ENCODE results near the gene ATP8A1.
"Not testable (repeated sequence)": the region's sequence is repeated elsewhere in the genome, so short reads cannot be mapped to it uniquely, and the experiment has no call there.

ATP8A1 gene

DNA sequence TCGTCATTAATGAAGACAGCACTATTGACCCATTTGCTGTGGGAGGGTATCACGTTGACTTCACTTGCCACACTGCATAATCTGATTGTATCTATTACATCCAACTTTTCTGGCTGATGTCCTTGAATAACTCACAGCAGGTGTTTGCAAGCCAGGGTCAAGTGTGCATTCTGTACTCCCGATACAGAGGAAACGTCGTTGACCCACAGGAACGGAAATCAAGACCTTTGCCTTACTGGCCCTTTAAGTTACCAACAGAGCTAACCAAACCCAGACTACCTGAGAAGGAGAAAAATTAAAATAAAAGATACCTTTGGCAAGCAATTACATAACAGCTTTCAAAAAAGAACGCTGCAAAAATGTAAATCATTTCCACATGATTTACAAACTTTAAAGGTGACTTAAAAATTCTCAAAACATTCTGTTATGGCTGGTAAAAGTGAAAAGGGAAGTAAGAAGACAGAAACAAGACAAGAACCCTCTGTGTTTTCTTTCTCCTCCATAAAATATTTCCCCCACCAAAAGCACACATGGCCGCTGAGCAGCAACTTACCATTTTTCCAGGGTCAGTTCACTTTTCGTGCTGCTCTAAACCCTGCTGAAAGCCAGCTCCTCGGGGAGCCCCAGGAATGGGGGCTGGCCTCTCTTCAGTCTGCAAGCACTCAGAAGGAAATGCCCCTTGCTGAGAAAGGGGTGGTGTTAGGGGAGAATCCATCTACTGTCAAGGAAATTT lies 266.1 kb downstream of the ATP8A1 start:
- TF ChIP-seq, protein P1, sequence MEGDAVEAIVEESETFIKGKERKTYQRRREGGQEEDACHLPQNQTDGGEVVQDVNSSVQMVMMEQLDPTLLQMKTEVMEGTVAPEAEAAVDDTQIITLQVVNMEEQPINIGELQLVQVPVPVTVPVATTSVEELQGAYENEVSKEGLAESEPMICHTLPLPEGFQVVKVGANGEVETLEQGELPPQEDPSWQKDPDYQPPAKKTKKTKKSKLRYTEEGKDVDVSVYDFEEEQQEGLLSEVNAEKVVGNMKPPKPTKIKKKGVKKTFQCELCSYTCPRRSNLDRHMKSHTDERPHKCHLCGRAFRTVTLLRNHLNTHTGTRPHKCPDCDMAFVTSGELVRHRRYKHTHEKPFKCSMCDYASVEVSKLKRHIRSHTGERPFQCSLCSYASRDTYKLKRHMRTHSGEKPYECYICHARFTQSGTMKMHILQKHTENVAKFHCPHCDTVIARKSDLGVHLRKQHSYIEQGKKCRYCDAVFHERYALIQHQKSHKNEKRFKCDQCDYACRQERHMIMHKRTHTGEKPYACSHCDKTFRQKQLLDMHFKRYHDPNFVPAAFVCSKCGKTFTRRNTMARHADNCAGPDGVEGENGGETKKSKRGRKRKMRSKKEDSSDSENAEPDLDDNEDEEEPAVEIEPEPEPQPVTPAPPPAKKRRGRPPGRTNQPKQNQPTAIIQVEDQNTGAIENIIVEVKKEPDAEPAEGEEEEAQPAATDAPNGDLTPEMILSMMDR (IDR thresholded peaks at IDR 0.05; ENCODE audit: control insufficient read depth, insufficient read depth, low read depth, low read length, missing control alignments) = no peak
- DNase-seq (ENCODE audit: low read depth) = no peak
- H3K4me3 ChIP-seq (ENCODE audit: control insufficient read depth, low read depth, low read length) = no peak overlapping the region

DNA sequence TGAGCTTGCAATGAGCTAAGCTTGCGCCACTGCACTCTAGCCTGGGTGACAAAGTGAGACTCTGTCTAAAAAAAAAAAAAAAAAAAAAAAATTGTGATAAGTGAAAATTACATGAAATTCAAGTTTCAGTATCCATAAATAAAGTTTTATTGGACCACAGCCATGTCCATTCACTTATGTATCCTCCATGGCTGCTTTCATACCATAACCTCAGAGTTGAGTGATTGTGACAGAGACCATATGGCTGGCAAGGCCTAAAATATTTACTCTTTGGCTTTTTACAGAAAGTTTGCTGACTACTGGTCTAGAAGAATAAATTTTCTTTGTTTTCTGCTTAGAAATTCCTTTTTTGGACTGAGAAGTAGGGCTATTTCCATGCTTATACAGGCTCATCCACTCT lies 271.4 kb downstream of the ATP8A1 start:
- no peak for DNase-seq (ENCODE audit: low read depth)
- no peak overlapping the region for H3K4me3 ChIP-seq (ENCODE audit: control insufficient read depth, low read depth, low read length)
- TF ChIP-seq, protein P1 (IDR thresholded peaks at IDR 0.05; ENCODE audit: control insufficient read depth, insufficient read depth, low read depth, low read length, missing control alignments) = no peak

DNA sequence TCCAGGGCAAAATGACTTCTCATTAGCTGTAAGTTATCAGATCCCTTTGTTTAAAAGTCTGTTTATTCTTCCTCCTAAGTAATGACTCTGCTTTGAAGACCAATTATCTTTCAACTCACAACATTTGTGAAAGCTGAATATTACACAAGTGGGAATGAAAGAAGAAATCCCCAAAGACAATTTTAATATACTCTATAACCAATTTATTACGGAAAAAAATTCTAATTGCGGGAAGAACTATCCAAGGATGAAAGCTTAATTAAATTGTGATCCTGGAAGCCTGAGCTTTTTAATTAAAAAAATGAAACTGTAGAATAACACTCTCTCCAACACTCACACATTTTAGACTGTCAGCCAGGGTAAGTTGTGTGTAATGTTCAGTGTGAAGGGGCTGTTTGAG lies 275.2 kb downstream of the ATP8A1 start:
- no peak for DNase-seq (ENCODE audit: low read depth)
- TF ChIP-seq, protein P1 (IDR thresholded peaks at IDR 0.05; ENCODE audit: control insufficient read depth, insufficient read depth, low read depth, low read length, missing control alignments) = no peak

DNA sequence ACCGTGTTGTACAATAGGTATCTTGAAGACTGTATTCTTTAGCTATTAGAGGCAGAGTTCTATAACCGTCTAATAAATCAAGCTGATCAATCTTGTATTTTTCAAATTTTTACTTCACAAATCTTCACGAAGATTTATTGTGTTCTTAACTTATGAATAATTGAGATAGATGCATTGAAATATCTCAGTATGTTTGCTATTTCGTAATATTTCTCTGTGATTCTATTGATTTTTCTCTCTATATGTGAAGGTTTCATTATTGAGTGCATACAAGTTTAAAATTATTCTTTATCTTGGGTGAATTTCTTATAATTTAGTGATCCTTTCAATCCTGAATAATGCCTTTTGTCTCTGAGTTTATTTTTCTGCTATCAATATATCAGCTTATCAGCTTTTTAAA lies 279.4 kb downstream of the ATP8A1 start:
- no peak overlapping the region for H3K4me3 ChIP-seq (ENCODE audit: control insufficient read depth, low read depth, low read length)
- TF ChIP-seq, protein P1 (IDR thresholded peaks at IDR 0.05; ENCODE audit: control insufficient read depth, insufficient read depth, low read depth, low read length, missing control alignments) = no peak
- no peak for DNase-seq (ENCODE audit: low read depth)

More for the DNA sequence above, 275.2 kb downstream of the ATP8A1 start:
- H3K4me3 ChIP-seq (ENCODE audit: control insufficient read depth, low read depth, low read length) = no peak overlapping the region

DNA sequence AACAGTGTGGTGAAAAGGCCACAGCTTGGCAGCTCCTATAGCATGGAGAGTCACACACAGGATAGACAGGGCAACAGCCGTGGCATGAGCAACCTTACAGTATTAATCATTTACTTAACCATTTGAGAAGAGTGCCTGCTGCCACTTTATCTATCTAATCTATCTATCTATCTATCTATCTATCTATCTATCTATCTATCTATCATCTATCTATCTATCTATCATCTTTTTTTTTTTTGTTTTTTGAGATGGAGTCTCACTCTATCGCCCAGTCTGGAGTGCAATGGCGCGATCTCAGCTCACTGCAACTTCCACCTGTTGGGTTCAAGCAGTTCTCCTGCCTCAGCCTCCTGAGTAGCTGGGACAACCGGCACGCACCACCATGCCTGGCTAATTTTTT lies 284.6 kb downstream of the ATP8A1 start:
- H3K4me3 ChIP-seq (ENCODE audit: control insufficient read depth, low read depth, low read length); DNase-seq (ENCODE audit: low read depth): not testable (repeated sequence)

DNA sequence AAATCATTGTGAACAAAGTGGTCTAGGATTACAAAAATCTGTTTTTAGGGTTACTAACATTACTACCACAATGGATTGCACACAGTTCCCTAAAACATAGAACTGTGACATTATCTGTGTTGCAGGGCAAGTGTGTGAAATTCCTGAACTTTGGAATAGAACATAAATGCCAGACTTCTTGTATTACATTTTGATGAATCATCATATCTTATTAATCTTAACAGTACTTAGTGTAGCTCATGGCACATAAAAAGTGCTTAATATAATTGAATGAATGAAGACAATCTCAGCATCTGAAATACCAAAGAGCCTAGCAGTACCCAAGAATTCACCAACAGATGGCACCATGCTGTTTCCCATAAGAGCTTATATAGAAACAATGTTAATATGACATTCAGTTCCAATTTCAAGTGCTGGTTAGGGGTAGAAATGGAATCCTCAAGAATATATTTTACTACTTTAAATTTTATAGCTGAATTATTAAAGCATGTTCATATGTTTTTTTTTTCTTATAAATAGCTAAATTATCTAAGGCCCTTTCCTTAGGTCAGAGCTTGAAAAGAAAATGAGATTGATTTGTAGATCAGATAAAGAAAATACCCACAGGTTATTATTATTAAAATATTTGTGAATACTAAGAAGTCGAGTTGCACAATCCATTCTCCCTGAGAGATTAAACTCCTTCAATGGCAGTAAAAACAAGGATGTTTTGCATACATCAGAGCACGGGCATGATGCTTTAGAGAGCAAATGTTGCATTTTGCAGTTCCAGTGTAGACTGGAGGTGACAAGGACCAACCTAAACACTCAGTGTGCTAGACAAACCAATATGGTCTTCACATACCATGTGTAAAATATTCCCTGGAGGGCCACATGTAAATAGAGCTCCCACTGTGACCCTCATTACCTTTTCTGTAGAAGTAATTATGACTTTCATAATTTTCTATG lies 285.3 kb downstream of the ATP8A1 start:
- DNase-seq (ENCODE audit: low read depth) = no peak
- TF ChIP-seq, protein P1 (IDR thresholded peaks at IDR 0.05; ENCODE audit: control insufficient read depth, insufficient read depth, low read depth, low read length, missing control alignments) = no peak

DNA sequence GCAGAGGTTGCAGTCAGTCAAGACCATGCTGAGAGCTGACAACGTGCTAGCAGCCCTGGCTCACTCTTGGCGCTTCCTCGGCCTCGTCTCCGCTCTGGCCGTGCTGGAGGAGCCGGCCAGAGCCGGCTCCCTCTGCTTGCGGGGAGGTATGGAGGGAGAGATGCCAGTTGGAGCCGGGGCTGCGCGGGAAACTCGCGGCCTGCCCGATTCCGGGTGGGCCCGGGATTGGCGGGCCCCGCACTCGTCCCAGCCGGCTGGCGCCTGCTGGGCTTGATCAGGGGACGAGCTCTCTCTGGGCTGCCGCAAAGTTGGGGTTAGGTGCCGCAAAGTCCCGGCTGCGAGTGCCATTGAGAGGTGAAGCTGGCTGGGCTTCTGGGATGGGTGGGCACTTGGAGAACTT lies 287.4 kb downstream of the ATP8A1 start:
- H3K4me3 ChIP-seq (ENCODE audit: control insufficient read depth, low read depth, low read length) = no peak overlapping the region
- TF ChIP-seq, protein P1 (IDR thresholded peaks at IDR 0.05; ENCODE audit: control insufficient read depth, insufficient read depth, low read depth, low read length, missing control alignments) = no peak
- DNase-seq (ENCODE audit: low read depth) = no peak

More for the DNA sequence above, 285.3 kb downstream of the ATP8A1 start:
- H3K4me3 ChIP-seq (ENCODE audit: control insufficient read depth, low read depth, low read length) = no peak overlapping the region

Data from AG09309 (cell line).